ENCODE results near the gene BORCS5. TPM values are rescaled to one million over a fixed set of nuclear protein-coding genes. Genes with fewer than 3 reads are reported as not detected.

The BORCS5 gene
- total and polyA plus RNA-seq, 2 experiments from 2014 or later = 11.3 to 12.6 TPM

- TF ChIP-seq ZNF462 (CRISPR knock-in tag; IDR thresholded peaks at IDR 0.05) (no peak), CREB1 (CRISPR knock-in tag; IDR thresholded peaks at IDR 0.05; ENCODE audit: low read depth) (no peak)
Measured at GRCh38 chr12:12466157-12466556, 109.3 kb downstream of the BORCS5 start (continued).

DNA sequence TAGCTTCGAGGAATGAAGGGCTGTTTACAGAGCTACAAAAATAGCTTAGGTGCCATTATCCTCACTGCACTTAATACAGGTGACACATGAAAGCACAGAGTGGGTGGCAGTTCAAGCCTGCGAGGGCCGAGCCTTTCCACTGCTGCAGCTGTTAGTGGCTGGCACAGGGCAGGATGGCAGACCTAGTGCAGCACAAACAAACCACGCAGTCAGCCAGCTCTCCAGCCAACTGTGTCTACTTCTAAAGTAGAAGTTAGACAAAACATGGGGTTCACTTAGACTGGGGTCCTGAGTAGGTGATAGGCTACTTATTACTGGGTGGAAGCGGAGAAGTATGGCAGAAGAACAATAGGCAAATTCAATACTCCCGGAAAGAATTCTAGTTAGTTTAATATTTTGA lies 110.4 kb downstream of the BORCS5 start:
- Mint-ChIP-seq H3K9me3 (peaks cover 24% of the 10 kb centered on the region), H3K36me3 (ENCODE audit: low read depth) (peaks cover 29% of the 10 kb centered on the region)
- H4K20me1 ChIP-seq (replicated peaks; ENCODE audit: insufficient read depth) = no peaks in the 10 kb centered on the region

More for the DNA sequence above, 110.4 kb downstream of the BORCS5 start:
- Histone ChIP-seq H3K79me2 (replicated peaks; ENCODE audit: insufficient read depth) (no peaks in the 10 kb centered on the region), H3K27me3 (ENCODE audit: insufficient read depth) (no peaks in the 10 kb centered on the region), H3F3A (replicated peaks; ENCODE audit: low read depth) (no peaks in the 10 kb centered on the region), H3K4me1 (ENCODE audit: insufficient read depth) (peaks cover 8% of the 10 kb centered on the region), H3K9me2 (ENCODE audit: insufficient read depth) (no peaks in the 10 kb centered on the region), H2AFZ (no peak overlapping the region), H3K27ac (ENCODE audit: low read depth) (no peak overlapping the region), H3K4me3 (no peak overlapping the region), H3K4me2 (no peak overlapping the region), H3K36me3 (ENCODE audit: insufficient read depth) (no peaks in the 10 kb centered on the region)
- Mint-ChIP-seq H3K27me3 (ENCODE audit: insufficient read depth, low read depth, poor library complexity) (no peaks in the 10 kb centered on the region), H3K4me1 (peaks cover 6% of the 10 kb centered on the region), H3K27ac (no peak overlapping the region), H3K4me3 (no peak overlapping the region)
- DNase-seq (ENCODE audit: low spot score) = no peak
- no peak for TF ChIP-seq ZNF331 (CRISPR knock-in tag; IDR thresholded peaks at IDR 0.05; ENCODE audit: low read depth)
- no peak for TF ChIP-seq ETS1 (IDR thresholded peaks at IDR 0.05)
- no peak for TF ChIP-seq ZNF462 (CRISPR knock-in tag; IDR thresholded peaks at IDR 0.05)
- no peak for ATAC-seq
